ENCODE results near the gene FXYD6. TPM values are rescaled to one million over a fixed set of nuclear protein-coding genes. Genes with fewer than 3 reads are reported as not detected.

Gene FXYD6
- total and polyA plus RNA-seq, 7 donors: 10.8 to 27.9 (median 14.0) TPM

DNA sequence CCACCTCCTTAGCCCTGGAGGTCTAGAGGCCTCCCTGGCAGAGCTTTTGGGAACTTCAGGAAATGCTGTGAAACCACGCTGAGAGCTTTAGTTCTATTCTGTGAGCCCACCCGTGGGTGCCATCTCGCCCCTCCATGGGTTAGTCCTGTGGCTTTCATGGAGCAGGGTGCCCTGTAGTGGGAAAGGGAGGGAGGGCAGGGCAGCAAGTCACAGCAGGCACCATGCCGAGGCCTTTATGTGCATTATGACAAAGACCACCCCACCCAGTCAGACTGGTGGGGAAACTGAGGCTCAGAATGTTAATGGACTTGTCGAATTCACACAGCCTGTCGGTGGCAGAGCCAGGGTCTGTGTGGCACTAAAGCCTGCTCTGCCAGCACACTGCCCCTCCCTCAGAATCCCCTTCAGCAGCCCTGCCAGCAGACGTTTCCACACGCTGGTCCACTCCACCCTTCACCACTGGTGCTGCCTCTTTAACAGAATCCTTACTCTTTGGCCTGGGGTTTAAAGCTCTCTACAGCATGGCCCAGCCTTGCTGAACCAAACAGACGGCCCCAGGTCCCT is 39.3 kb upstream of the FXYD6 start:
- Histone ChIP-seq H3K9me3 (no peaks in the 10 kb centered on the region), H3K4me1 (no peaks in the 10 kb centered on the region), H3K27me3 (ENCODE audit: insufficient read depth in 3 of 3, low read length in 2 of 3) (peaks cover 0 to 11% (median 3%) of the 10 kb centered on the region in 3 donors), H3K27ac (no peak overlapping the region), H3K4me3 (no peak overlapping the region), H3K36me3 (ENCODE audit: insufficient read depth in 1 of 2, low read depth in 1 of 2) (no peaks in the 10 kb centered on the region)
- ATAC-seq (no peak), DNase-seq (no peak)
- TF ChIP-seq, protein P1, sequence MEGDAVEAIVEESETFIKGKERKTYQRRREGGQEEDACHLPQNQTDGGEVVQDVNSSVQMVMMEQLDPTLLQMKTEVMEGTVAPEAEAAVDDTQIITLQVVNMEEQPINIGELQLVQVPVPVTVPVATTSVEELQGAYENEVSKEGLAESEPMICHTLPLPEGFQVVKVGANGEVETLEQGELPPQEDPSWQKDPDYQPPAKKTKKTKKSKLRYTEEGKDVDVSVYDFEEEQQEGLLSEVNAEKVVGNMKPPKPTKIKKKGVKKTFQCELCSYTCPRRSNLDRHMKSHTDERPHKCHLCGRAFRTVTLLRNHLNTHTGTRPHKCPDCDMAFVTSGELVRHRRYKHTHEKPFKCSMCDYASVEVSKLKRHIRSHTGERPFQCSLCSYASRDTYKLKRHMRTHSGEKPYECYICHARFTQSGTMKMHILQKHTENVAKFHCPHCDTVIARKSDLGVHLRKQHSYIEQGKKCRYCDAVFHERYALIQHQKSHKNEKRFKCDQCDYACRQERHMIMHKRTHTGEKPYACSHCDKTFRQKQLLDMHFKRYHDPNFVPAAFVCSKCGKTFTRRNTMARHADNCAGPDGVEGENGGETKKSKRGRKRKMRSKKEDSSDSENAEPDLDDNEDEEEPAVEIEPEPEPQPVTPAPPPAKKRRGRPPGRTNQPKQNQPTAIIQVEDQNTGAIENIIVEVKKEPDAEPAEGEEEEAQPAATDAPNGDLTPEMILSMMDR (IDR thresholded peaks at IDR 0.05): no peak
- WGBS, 3 donors: 83 to 87% (median 83%) methylated on average over 9 of the region's 9 CpGs
- intact Hi-C loops (cut with DNase I): no loop called here

DNA sequence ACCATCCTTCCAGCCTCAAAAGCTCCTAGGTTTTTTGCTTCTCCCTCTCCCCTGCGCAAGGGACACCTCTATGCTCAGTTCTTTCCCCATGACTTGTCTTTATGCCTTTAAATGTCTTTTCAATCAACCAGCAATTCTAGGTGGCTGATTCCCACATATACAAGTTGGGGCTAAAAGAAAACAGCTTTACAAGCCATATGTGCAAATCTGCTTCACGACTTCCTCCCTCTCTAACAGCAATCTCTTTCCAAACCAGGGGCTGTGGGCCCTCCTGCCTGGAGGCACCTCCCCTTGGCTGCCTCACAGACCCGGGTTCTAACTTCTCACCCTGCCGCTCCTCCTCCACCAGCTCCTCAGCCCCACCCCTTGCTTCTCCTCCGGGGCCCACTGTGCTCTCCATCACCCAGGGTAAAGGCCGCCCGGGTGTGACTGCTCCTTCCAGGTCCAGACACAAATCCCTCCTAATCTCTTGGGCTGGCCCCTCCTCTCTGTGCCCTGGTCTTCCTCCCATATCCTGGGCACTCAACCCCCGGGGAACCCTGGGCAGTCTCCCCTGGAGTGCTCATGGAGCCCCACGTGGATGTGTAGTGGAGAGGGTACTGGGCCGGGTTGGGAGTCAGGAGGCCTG is 38.6 kb upstream of the FXYD6 start:
- Histone ChIP-seq H3K36me3 (ENCODE audit: insufficient read depth in 1 of 2, low read depth in 1 of 2) (no peaks in the 10 kb centered on the region), H3K27ac (no peak overlapping the region), H3K9me3 (no peaks in the 10 kb centered on the region), H3K4me3 (no peak overlapping the region), H3K4me1 (no peaks in the 10 kb centered on the region), H3K27me3 (ENCODE audit: insufficient read depth in 3 of 3, low read length in 2 of 3) (peaks cover 0 to 11% (median 3%) of the 10 kb centered on the region in 3 donors)
- DNase-seq (no peak), ATAC-seq (no peak)
- intact Hi-C loops (cut with DNase I): no loop called here
- 57 to 69% (median 61%) methylated on average over 10 of the region's 10 CpGs for WGBS, 3 donors
- TF ChIP-seq, protein P1 (IDR thresholded peaks at IDR 0.05): no peak

DNA sequence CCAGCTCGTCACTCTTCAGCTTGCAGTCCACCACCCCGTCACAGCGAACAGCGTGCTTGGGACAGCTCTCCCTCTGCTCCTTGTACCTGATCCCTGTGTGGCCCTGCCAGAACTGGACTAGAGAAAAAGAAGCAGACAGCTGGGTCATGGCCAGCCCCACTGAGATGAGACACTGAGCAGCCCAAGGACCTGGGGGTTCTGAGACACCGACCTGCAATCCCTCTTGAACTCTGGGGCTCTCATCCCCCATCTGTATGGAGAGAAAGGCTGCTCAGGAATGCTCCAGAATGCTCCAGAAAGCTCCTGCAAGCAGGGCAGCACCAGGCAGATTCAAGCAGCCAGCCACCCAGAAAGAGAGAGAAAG is 37.9 kb upstream of the FXYD6 start:
- H3K4me3 ChIP-seq: no peak overlapping the region
- no peak for ATAC-seq
- no peak overlapping the region for H3K27ac ChIP-seq
- H3K4me1 ChIP-seq: no peaks in the 10 kb centered on the region
- peaks cover 0 to 13% (median 3%) of the 10 kb centered on the region in 3 donors for H3K27me3 ChIP-seq (ENCODE audit: insufficient read depth in 3 of 3, low read length in 2 of 3)
- intact Hi-C loops (cut with DNase I): no loop called here
- TF ChIP-seq, protein P1 (IDR thresholded peaks at IDR 0.05): no peak
- DNase-seq: no peak
- no peaks in the 10 kb centered on the region for H3K36me3 ChIP-seq (ENCODE audit: insufficient read depth in 1 of 2, low read depth in 1 of 2)
- 91 to 93% (median 93%) methylated on average over 5 of the region's 5 CpGs for WGBS, 3 donors
- H3K9me3 ChIP-seq: no peaks in the 10 kb centered on the region

DNA sequence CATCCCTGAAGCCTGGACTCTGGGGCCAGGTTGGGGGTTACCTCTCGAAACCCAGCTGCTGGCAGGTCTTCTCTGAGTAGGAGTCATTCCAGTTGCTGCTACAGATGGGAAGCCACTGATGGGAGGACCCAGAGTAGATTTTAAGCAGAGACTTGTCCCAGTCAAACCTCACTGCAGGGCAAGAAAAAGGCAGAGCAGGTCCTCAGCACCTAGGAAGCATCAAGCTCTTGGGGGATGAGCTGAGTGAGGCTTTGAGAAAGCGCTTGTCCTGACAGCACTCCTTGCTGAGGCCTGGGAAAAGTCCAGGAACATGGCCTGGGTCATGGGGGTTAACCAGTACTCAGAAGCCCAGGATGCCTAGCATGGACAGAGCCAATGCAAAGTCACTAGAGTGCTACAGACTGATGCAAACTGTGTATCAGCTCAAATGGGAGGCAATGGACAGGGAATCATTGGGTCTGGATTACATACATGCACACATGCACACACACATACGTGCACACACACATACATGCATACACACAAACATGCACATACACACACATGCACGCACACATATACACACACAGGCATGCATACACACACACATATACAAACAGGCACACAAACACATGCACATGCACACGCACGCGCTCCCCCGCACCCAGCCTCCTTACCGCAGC is 37.4 kb upstream of the FXYD6 start:
- ATAC-seq (no peak), DNase-seq (no peak)
- Histone ChIP-seq H3K27me3 (ENCODE audit: insufficient read depth in 3 of 3, low read length in 2 of 3) (peaks cover 0 to 18% (median 3%) of the 10 kb centered on the region in 3 donors), H3K27ac (no peak overlapping the region), H3K4me1 (no peaks in the 10 kb centered on the region), H3K4me3 (no peak overlapping the region), H3K9me3 (no peaks in the 10 kb centered on the region), H3K36me3 (ENCODE audit: insufficient read depth in 1 of 2, low read depth in 1 of 2) (no peaks in the 10 kb centered on the region)
- intact Hi-C loops (cut with DNase I): no loop called here
- 94 to 96% (median 95%) methylated on average over 9 of the region's 9 CpGs for WGBS, 3 donors
- TF ChIP-seq, protein P1 (IDR thresholded peaks at IDR 0.05): no peak

Measured in psoas muscle (tissue), 8 donors.